Endothelial cell of umbilical vein (primary cell): ENCODE results near the gene BCAS4. TPM values are rescaled to one million over a fixed set of nuclear protein-coding genes. Genes with fewer than 3 reads are reported as not detected.

Source experiments
- BruUV-seq: library from RNA; stranded (reverse); fragments of 400-500 nt; replicated peaks from 2 replicates; lab custom pipeline; 2021; lab: Mats Ljungman, UMichigan
- CTCF ChIA-PET: fragments of 300-600, 350-600 bp; sonication (Branson Sonifier 250); formaldehyde crosslinking; loops from one replicate; lab custom pipeline; 2021; ENCODE audit warnings: antibody characterized with exemption, inconsistent platforms; lab: Charles Lee
- POLR2A ChIA-PET: fragments of 300-600, 350-600 bp; sonication (Branson Sonifier 250); formaldehyde crosslinking; loops from one replicate; lab custom pipeline; 2021; ENCODE audit warnings: antibody characterized with exemption, inconsistent platforms; lab: Charles Lee
- DNase-seq: peaks from one replicate; pipeline ENCODE4 v3.0.0-alpha.2; 2011; ENCODE audit warnings: low read depth, low spot score
- FAIRE-seq: peaks from 2 replicates; lab custom pipeline; 2011; peaks lifted over from hg19 to GRCh38; lab: Jason Lieb, UNC
- H2AFZ ChIP-seq: 2 replicates; pipeline ENCODE4 v1.6.0; 2012; ENCODE audit warnings: low read depth, low read length, control low read depth, inconsistent platforms
- H3K27ac ChIP-seq: 2 replicates; pipeline ENCODE4 v1.5.1; 2011; ENCODE audit warnings: low read depth, mild to moderate bottlenecking, control low read depth, low read length, moderate library complexity; ENCODE audit not compliant: insufficient read depth
- H3K27me3 ChIP-seq, 2 experiments: 2 replicates each; pipeline versions ENCODE4 v1.6.0 to v1.6.1; 2011; ENCODE audit warnings: low read length in 2 of 2, mixed read lengths in 1 of 2; ENCODE audit not compliant: control insufficient read depth in 2 of 2, insufficient read depth in 2 of 2
- H3K36me3 ChIP-seq, 2 experiments: 2 replicates in 1 of 2; 3 replicates in 1 of 2; pipeline ENCODE4 v1.5.1; 2011; ENCODE audit warnings: low read length in 2 of 2, mild to moderate bottlenecking in 1 of 2, moderate library complexity in 1 of 2; ENCODE audit not compliant: control insufficient read depth in 2 of 2, insufficient read depth in 2 of 2; ENCODE audit errors: extremely low read depth in 1 of 2
- H3K4me1 ChIP-seq: 3 replicates; pipeline ENCODE4 v1.5.1; 2011; ENCODE audit warnings: mild to moderate bottlenecking, low read length; ENCODE audit not compliant: control insufficient read depth, insufficient read depth; ENCODE audit errors: extremely low read depth
- H3K4me2 ChIP-seq: 2 replicates; pipeline ENCODE4 v1.6.1; 2011; ENCODE audit warnings: low read length, control low read depth, mixed read lengths; ENCODE audit not compliant: insufficient read depth
- H3K4me3 ChIP-seq, 3 experiments: fragments of 200-600 bp in 1 of 3; sonication (generic), shearing (Covaris generic) in 1 of 3; replicated peaks in 1 of 3; 2 replicates each; pipeline ENCODE4 v1.5.1; 2011 to 2016; ENCODE audit warnings: control low read depth in 3 of 3, low read length in 3 of 3, mild to moderate bottlenecking in 2 of 3, inconsistent platforms in 1 of 3, low read depth in 1 of 3, moderate library complexity in 1 of 3; ENCODE audit not compliant: insufficient read depth in 1 of 3
- H3K79me2 ChIP-seq: 2 replicates; pipeline ENCODE4 v1.6.0; 2012; ENCODE audit warnings: low read length, inconsistent platforms; ENCODE audit not compliant: control insufficient read depth, insufficient read depth
- H3K9ac ChIP-seq: replicated peaks from 2 replicates; pipeline ENCODE3; 2011; ENCODE audit warnings: low read length, control low read depth; ENCODE audit not compliant: insufficient read depth; ENCODE audit errors: extremely low read depth
- H3K9me1 ChIP-seq: replicated peaks from 3 replicates; pipeline ENCODE4 v1.6.0; 2011; ENCODE audit warnings: mild to moderate bottlenecking, low read length; ENCODE audit not compliant: control insufficient read depth, insufficient read depth; ENCODE audit errors: extremely low read depth
- H3K9me3 ChIP-seq: replicated peaks from 2 replicates; pipeline ENCODE4 v1.5.1; 2012; ENCODE audit warnings: low read length, inconsistent platforms; ENCODE audit not compliant: control insufficient read depth, insufficient read depth
- H4K20me1 ChIP-seq: replicated peaks from 2 replicates; pipeline ENCODE3; 2011; ENCODE audit warnings: mild to moderate bottlenecking, low read length; ENCODE audit not compliant: control insufficient read depth, insufficient read depth; ENCODE audit errors: extremely low read depth
- EZH2 ChIP-seq: IDR thresholded peaks from 2 replicates; pipeline ENCODE4 v1.6.1; 2012; ENCODE audit warnings: borderline replicate concordance, low read depth, mild to moderate bottlenecking, moderate library complexity, low read length, inconsistent platforms; ENCODE audit not compliant: severe bottlenecking
- FOS ChIP-seq: IDR thresholded peaks from 2 replicates; pipeline ENCODE4 v1.6.1; 2011; ENCODE audit warnings: mild to moderate bottlenecking, low read length, moderate library complexity, borderline replicate concordance; ENCODE audit not compliant: insufficient read depth
- GATA2 ChIP-seq: IDR thresholded peaks from 2 replicates; pipeline ENCODE4 v1.7.0; 2011; ENCODE audit warnings: low read depth, mild to moderate bottlenecking, moderate library complexity, mixed read lengths, low read length; ENCODE audit not compliant: insufficient read length, insufficient read depth
- JUN ChIP-seq: IDR thresholded peaks from 2 replicates; pipeline ENCODE4 v1.6.1; 2011; ENCODE audit warnings: borderline replicate concordance, low read depth; ENCODE audit not compliant: insufficient read length, insufficient read depth
- MAX ChIP-seq: IDR thresholded peaks from 2 replicates; pipeline ENCODE4 v1.6.1; 2011; ENCODE audit not compliant: insufficient read depth, insufficient read length
- MYC ChIP-seq: IDR thresholded peaks from one replicate; pipeline ENCODE4 v1.6.1; 2011; ENCODE audit warnings: mild to moderate bottlenecking, low read depth, low read length
- POLR2A ChIP-seq: IDR thresholded peaks from 2 replicates; pipeline ENCODE4 v1.6.1; 2012; ENCODE audit warnings: low read depth, mild to moderate bottlenecking, control low read depth, low read length
- POLR2AphosphoS5 ChIP-seq: IDR thresholded peaks from 2 replicates; pipeline ENCODE4 v1.6.1; 2012; ENCODE audit warnings: low read depth, mild to moderate bottlenecking, control low read depth, low read length, moderate library complexity; ENCODE audit not compliant: insufficient read depth
- dilution Hi-C: fragments of 300-500 bp; cut with MboI; formaldehyde crosslinking; loops from one replicate; pipeline ENCODE4 v1.15.0; 2019; ENCODE audit warnings: low sequenced_read_pairs; ENCODE audit not compliant: extremely low pct_ligation_motif_present
- intact Hi-C: fragments of 100-400 bp; cut with micrococcal nuclease; formaldehyde crosslinking; loops from one replicate; pipeline ENCODE4 v1.10.0; 2022
- polyA plus RNA-seq, 4 experiments: library from polyadenylated mRNA; depleted of rRNA in 3 of 4; stranded (reverse) in 3 of 4; unstranded in 1 of 4; fragments of >200 nt; gene quantifications; 2 replicates each; pipeline versions ENCODE4 v1.2.1 to v1.2.3, GENCODE V29; 2011 to 2012; ENCODE audit warnings: missing spikeins in 1 of 4
- total RNA-seq: library from RNA; stranded (reverse); gene quantifications from 2 replicates; pipeline ENCODE4 v1.2.3, GENCODE V29; 2021
- TF ChIP-seq, protein P1 (sequence below), 2 donors: IDR thresholded peaks; 1 replicate in 1 of 2; 2 replicates in 1 of 2; pipeline ENCODE4 v1.5.1; 2011; ENCODE audit warnings: low read length in 2 of 2, mild to moderate bottlenecking in 2 of 2, moderate library complexity in 2 of 2, control low read depth in 1 of 2, inconsistent platforms in 1 of 2, low read depth in 1 of 2; ENCODE audit not compliant: insufficient read depth in 1 of 2; ENCODE audit errors: extremely low read depth in 1 of 2

BCAS4 gene
- total and polyA plus RNA-seq, 2 donors (not counting 3 experiments of a cell fraction or from before 2014, with no cell fraction given) = 1.0 to 1.5 TPM

GRCh38 chr20:50753152-50753551, 41.7 kb upstream of the BCAS4 start:
- BruUV-seq = no TSS peak
- POLR2A ChIA-PET = no interaction called here
- no peak overlapping the region for H3K9ac ChIP-seq

More at GRCh38 chr20:50753152-50753551, 41.7 kb upstream of the BCAS4 start:
- no peak overlapping the region for H2AFZ ChIP-seq
- H3K4me3 ChIP-seq = no peak overlapping the region
- no peaks in the 10 kb centered on the region for H3K4me1 ChIP-seq
- H3K27ac ChIP-seq = no peak overlapping the region
- CTCF ChIA-PET = interaction anchor here (0.7 to 2.4 kb wide), 4 partner anchors 13 to 580 kb away, joined by 3 to 8 read pairs (median 4); no protein-coding TSS in a partner anchor
- dilution Hi-C loops (no loop called here), intact Hi-C loops (no loop called here)
- H4K20me1 ChIP-seq = no peaks in the 10 kb centered on the region
- TF ChIP-seq MAX = no peak
- no peak for TF ChIP-seq EZH2
- TF ChIP-seq, protein P1, sequence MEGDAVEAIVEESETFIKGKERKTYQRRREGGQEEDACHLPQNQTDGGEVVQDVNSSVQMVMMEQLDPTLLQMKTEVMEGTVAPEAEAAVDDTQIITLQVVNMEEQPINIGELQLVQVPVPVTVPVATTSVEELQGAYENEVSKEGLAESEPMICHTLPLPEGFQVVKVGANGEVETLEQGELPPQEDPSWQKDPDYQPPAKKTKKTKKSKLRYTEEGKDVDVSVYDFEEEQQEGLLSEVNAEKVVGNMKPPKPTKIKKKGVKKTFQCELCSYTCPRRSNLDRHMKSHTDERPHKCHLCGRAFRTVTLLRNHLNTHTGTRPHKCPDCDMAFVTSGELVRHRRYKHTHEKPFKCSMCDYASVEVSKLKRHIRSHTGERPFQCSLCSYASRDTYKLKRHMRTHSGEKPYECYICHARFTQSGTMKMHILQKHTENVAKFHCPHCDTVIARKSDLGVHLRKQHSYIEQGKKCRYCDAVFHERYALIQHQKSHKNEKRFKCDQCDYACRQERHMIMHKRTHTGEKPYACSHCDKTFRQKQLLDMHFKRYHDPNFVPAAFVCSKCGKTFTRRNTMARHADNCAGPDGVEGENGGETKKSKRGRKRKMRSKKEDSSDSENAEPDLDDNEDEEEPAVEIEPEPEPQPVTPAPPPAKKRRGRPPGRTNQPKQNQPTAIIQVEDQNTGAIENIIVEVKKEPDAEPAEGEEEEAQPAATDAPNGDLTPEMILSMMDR (IDR thresholded peaks at IDR 0.05; ENCODE audit: extremely low read depth in 1 of 2, insufficient read depth in 1 of 2, low read depth in 1 of 2, low read length in 2 of 2) = no peak
- TF ChIP-seq FOS = no peak
- TF ChIP-seq POLR2A = no peak
- no peak for TF ChIP-seq POLR2AphosphoS5
- no peak for TF ChIP-seq MYC
- TF ChIP-seq JUN = no peak
- TF ChIP-seq GATA2 = no peak
- H3K36me3 ChIP-seq = no peaks in the 10 kb centered on the region
- no peaks in the 10 kb centered on the region for H3K9me1 ChIP-seq
- H3K4me2 ChIP-seq = no peak overlapping the region
- H3K9me3 ChIP-seq = no peaks in the 10 kb centered on the region
- H3K27me3 ChIP-seq = peaks cover 3 to 16% of the 10 kb centered on the region in 2 experiments
- FAIRE-seq (no peak), DNase-seq (no peak)
- H3K79me2 ChIP-seq = no peaks in the 10 kb centered on the region
